ENCODE results near the gene KLHDC7A. TPM values are rescaled to one million over a fixed set of nuclear protein-coding genes. Genes with fewer than 3 reads are reported as not detected.

KLHDC7A gene
- total RNA-seq, 1 donor from 2014 or later = not detected

Other genes starting within 250 kb of the KLHDC7A start
- not detected in 2 replicates for gene PAX7, start 149.9 kb downstream of the KLHDC7A start, total RNA-seq

Data from glomerular endothelial cell (primary cell).